Neural cell (in vitro differentiated cells): ENCODE measurements around the gene CYP39A1. TPM values are rescaled to one million over a fixed set of nuclear protein-coding genes. Genes with fewer than 3 reads are reported as not detected.

Experiments
- H2AFZ ChIP-seq: fragments of 200-600, 300-800 bp; sonication (generic), shearing (Covaris generic); 2 replicates; pipeline ENCODE4 v1.6.0; 2014; ENCODE audit warnings: low read depth, mild to moderate bottlenecking, antibody characterized with exemption, low read length, moderate library complexity
- H3F3A ChIP-seq: fragments of 200-600 bp; shearing (Covaris generic); 2 replicates; pipeline ENCODE4 v1.6.1; 2016; ENCODE audit warnings: mild to moderate bottlenecking, moderate library complexity, mixed read lengths, antibody characterized with exemption, low read length; ENCODE audit not compliant: insufficient read depth, poor library complexity, severe bottlenecking
- H3K27ac ChIP-seq: fragments of 200-600, 300-800 bp; sonication (generic), shearing (Covaris generic); 2 replicates; pipeline ENCODE4 v1.5.1; 2014; ENCODE audit warnings: mild to moderate bottlenecking, low read length, moderate library complexity
- H3K27me3 ChIP-seq: fragments of 300-800, 200-600 bp; sonication (generic), shearing (Covaris generic); 2 replicates; pipeline ENCODE4 v1.6.0; 2014; ENCODE audit warnings: mild to moderate bottlenecking, low read depth, low read length, moderate library complexity; ENCODE audit not compliant: insufficient read depth
- H3K36me3 ChIP-seq: fragments of 300-800, 200-600 bp; sonication (generic), shearing (Covaris generic); 2 replicates; pipeline ENCODE4 v1.5.1; 2014; ENCODE audit warnings: mild to moderate bottlenecking, antibody characterized with exemption, low read length, moderate library complexity; ENCODE audit not compliant: insufficient read depth
- H3K4me2 ChIP-seq: fragments of 300-800, 200-600 bp; sonication (generic), shearing (Covaris generic); 2 replicates; pipeline ENCODE4 v1.6.0; 2014; ENCODE audit warnings: mild to moderate bottlenecking, low read length
- H3K4me3 ChIP-seq: fragments of 300-800, 200-600 bp; sonication (generic), shearing (Covaris generic); 2 replicates; pipeline ENCODE4 v1.5.1; 2014; ENCODE audit warnings: mild to moderate bottlenecking, low read length, moderate library complexity
- H3K79me2 ChIP-seq: fragments of 200-600 bp; shearing (Covaris generic); replicated peaks from 2 replicates; pipeline ENCODE4 v1.6.0; 2014; ENCODE audit warnings: mild to moderate bottlenecking, low read length, moderate library complexity; ENCODE audit not compliant: insufficient read depth
- H3K9ac ChIP-seq: fragments of 300-800, 200-600 bp; sonication (generic), shearing (Covaris generic); 2 replicates; pipeline ENCODE4 v1.6.1; 2016; ENCODE audit warnings: mild to moderate bottlenecking, low read length, mixed read lengths
- H3K9me2 ChIP-seq: fragments of 200-600 bp; shearing (Covaris generic); 2 replicates; pipeline ENCODE4 v1.6.1; 2016; ENCODE audit warnings: mild to moderate bottlenecking, low read length, mixed read lengths; ENCODE audit not compliant: insufficient read depth
- H3K9me3 ChIP-seq: fragments of 200-600, 300-800 bp; sonication (generic), shearing (Covaris generic); 2 replicates; pipeline ENCODE4 v1.6.1; 2016; ENCODE audit warnings: mild to moderate bottlenecking, mixed run types, low read length, moderate library complexity, mixed read lengths
- H4K20me1 ChIP-seq: fragments of 200-600 bp; shearing (Covaris generic); 2 replicates; pipeline ENCODE4 v1.6.1; 2016; ENCODE audit warnings: mild to moderate bottlenecking, mixed run types; ENCODE audit not compliant: insufficient read depth
- EP300 ChIP-seq: fragments of 450-650 bp; conservative IDR thresholded peaks from 2 replicates; pipeline ENCODE4 v1.6.1; 2014; ENCODE audit warnings: antibody characterized with exemption, mild to moderate bottlenecking, moderate library complexity; ENCODE audit not compliant: poor library complexity, severe bottlenecking
- EZH2 ChIP-seq: fragments of 200-600, 300-800 bp; shearing (Covaris generic), sonication (generic); IDR thresholded peaks from 2 replicates; pipeline ENCODE4 v1.6.1; 2014; ENCODE audit warnings: antibody characterized with exemption, low read length, borderline replicate concordance, mild to moderate bottlenecking; ENCODE audit not compliant: insufficient read depth, poor library complexity, severe bottlenecking
- MXI1 ChIP-seq: fragments of 450-650 bp; conservative IDR thresholded peaks from 2 replicates; pipeline ENCODE4 v1.6.1; 2014; ENCODE audit warnings: antibody characterized with exemption, mild to moderate bottlenecking; ENCODE audit not compliant: poor library complexity, severe bottlenecking
- POLR2AphosphoS5 ChIP-seq: IDR thresholded peaks from 2 replicates; pipeline ENCODE4 v1.6.1; 2012
- RAD21 ChIP-seq: fragments of 450-650 bp; conservative IDR thresholded peaks from 2 replicates; pipeline ENCODE4 v1.6.1; 2014; ENCODE audit warnings: antibody characterized with exemption, mild to moderate bottlenecking, moderate library complexity
- SMC3 ChIP-seq: fragments of 450-650 bp; conservative IDR thresholded peaks from 2 replicates; pipeline ENCODE4 v1.6.1; 2014; ENCODE audit warnings: antibody characterized with exemption, mild to moderate bottlenecking, moderate library complexity; ENCODE audit not compliant: poor library complexity
- TAF1 ChIP-seq: IDR thresholded peaks from 2 replicates; pipeline ENCODE4 v1.6.1; 2012; ENCODE audit warnings: low read depth
- polyA plus RNA-seq: library from polyadenylated mRNA; depleted of rRNA; stranded (reverse); fragments of >200 nt; gene quantifications from 2 replicates; pipeline ENCODE4 v1.2.3, GENCODE V29; 2014
- TF ChIP-seq, protein P1 (sequence below): IDR thresholded peaks from 2 replicates; pipeline ENCODE4 v1.6.1; 2012; ENCODE audit warnings: borderline replicate concordance
- TF ChIP-seq, protein P2 (sequence below): fragments of 450-650 bp; IDR thresholded peaks from 2 replicates; pipeline ENCODE4 v1.5.1; 2014; ENCODE audit warnings: antibody characterized with exemption, mild to moderate bottlenecking, moderate library complexity; ENCODE audit not compliant: poor library complexity, severe bottlenecking

Gene CYP39A1
- polyA plus RNA-seq, 1 donor from 2014 or later, result 1.4 TPM

DNA sequence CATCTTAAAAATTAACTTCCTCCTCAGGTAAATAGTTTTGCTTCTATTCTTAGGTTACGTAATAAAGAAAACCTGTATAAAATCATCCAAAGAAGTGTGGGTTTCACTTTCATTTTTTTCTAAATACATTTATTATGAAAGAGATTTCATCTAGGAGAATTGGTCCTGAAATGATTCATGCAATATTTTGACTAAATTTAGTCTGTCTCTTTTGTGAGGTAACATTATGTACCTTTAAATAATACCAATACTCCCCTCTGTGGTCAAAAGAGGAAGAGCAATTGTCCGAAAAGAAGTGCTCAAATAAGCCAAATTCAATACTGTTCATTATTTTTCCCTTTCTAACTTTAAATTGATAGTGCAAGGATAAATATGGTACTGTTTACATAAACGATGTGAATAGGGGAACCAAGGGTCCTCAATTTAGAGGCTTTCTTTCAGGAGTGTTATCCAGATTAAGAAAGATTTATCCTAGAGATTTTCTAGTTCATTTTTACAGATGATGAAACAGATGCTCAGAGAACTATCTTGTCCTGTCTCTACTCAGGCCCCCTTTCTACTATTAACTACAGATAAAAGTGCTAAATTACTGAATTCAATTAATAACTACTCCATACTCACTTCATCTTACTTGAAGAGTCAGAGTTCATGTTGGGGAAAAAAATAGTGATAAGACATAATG, 26.2 kb downstream of the CYP39A1 start:
- Histone ChIP-seq H3F3A (no peaks in the 10 kb centered on the region), H3K36me3 (no peaks in the 10 kb centered on the region), H3K79me2 (no peaks in the 10 kb centered on the region), H3K4me2 (no peak overlapping the region), H3K27me3 (no peaks in the 10 kb centered on the region), H4K20me1 (no peaks in the 10 kb centered on the region), H3K4me3 (no peak overlapping the region), H3K27ac (no peak overlapping the region), H3K9me3 (no peaks in the 10 kb centered on the region), H2AFZ (no peak overlapping the region), H3K9me2 (no peaks in the 10 kb centered on the region), H3K9ac (no peak overlapping the region)
- TF ChIP-seq SMC3, result peak; percentile 89
- TF ChIP-seq, protein P1, sequence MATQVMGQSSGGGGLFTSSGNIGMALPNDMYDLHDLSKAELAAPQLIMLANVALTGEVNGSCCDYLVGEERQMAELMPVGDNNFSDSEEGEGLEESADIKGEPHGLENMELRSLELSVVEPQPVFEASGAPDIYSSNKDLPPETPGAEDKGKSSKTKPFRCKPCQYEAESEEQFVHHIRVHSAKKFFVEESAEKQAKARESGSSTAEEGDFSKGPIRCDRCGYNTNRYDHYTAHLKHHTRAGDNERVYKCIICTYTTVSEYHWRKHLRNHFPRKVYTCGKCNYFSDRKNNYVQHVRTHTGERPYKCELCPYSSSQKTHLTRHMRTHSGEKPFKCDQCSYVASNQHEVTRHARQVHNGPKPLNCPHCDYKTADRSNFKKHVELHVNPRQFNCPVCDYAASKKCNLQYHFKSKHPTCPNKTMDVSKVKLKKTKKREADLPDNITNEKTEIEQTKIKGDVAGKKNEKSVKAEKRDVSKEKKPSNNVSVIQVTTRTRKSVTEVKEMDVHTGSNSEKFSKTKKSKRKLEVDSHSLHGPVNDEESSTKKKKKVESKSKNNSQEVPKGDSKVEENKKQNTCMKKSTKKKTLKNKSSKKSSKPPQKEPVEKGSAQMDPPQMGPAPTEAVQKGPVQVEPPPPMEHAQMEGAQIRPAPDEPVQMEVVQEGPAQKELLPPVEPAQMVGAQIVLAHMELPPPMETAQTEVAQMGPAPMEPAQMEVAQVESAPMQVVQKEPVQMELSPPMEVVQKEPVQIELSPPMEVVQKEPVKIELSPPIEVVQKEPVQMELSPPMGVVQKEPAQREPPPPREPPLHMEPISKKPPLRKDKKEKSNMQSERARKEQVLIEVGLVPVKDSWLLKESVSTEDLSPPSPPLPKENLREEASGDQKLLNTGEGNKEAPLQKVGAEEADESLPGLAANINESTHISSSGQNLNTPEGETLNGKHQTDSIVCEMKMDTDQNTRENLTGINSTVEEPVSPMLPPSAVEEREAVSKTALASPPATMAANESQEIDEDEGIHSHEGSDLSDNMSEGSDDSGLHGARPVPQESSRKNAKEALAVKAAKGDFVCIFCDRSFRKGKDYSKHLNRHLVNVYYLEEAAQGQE, result no peak
- TF ChIP-seq, protein P2, sequence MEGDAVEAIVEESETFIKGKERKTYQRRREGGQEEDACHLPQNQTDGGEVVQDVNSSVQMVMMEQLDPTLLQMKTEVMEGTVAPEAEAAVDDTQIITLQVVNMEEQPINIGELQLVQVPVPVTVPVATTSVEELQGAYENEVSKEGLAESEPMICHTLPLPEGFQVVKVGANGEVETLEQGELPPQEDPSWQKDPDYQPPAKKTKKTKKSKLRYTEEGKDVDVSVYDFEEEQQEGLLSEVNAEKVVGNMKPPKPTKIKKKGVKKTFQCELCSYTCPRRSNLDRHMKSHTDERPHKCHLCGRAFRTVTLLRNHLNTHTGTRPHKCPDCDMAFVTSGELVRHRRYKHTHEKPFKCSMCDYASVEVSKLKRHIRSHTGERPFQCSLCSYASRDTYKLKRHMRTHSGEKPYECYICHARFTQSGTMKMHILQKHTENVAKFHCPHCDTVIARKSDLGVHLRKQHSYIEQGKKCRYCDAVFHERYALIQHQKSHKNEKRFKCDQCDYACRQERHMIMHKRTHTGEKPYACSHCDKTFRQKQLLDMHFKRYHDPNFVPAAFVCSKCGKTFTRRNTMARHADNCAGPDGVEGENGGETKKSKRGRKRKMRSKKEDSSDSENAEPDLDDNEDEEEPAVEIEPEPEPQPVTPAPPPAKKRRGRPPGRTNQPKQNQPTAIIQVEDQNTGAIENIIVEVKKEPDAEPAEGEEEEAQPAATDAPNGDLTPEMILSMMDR, result peak; percentile 77
- no peak for TF ChIP-seq POLR2AphosphoS5
- no peak for TF ChIP-seq EZH2
- TF ChIP-seq TAF1, result no peak
- peak; percentile 81 for TF ChIP-seq RAD21
- no peak for TF ChIP-seq MXI1
- TF ChIP-seq EP300, result no peak

DNA sequence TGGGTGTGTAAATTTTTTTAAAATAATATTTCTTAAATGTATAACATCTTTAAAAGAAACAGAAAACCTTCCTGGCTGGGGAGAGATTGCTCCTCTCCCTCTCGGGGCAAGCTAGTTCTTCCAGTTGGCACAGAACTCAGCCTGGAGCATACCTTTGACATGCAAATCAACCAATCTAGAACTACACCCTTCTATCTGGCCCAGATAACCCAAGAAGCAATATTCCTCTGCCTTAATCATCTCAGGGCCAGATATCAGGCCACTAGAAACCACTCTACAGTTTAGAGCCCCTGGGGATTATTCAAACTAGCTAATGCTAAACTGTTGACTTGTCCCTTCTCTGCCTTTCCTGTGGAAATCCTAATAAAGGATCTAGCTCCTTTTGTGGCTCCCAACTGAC, 33.9 kb downstream of the CYP39A1 start:
- no peaks in the 10 kb centered on the region for H3K79me2 ChIP-seq
- no peak overlapping the region for H3K4me3 ChIP-seq
- no peaks in the 10 kb centered on the region for H3K27me3 ChIP-seq
- H3K9ac ChIP-seq, result no peak overlapping the region
- H2AFZ ChIP-seq, result no peak overlapping the region
- no peaks in the 10 kb centered on the region for H3K9me2 ChIP-seq
- H3K27ac ChIP-seq, result no peak overlapping the region
- no peaks in the 10 kb centered on the region for H3K36me3 ChIP-seq
- TF ChIP-seq SMC3 (no peak), MXI1 (no peak)
- H3K9me3 ChIP-seq, result no peaks in the 10 kb centered on the region
- H4K20me1 ChIP-seq, result no peaks in the 10 kb centered on the region
- no peaks in the 10 kb centered on the region for H3F3A ChIP-seq
- no peak overlapping the region for H3K4me2 ChIP-seq
